H9 (cell line): ENCODE measurements around the gene RHOD. TPM values are rescaled to one million over a fixed set of nuclear protein-coding genes. Genes with fewer than 3 reads are reported as not detected.

Experiments
- DNase-seq: peaks from one replicate; pipeline ENCODE4 v3.0.0-alpha.2; 2017
- H2AFZ ChIP-seq: one replicate; pipeline ENCODE4 v1.6.1; 2013; ENCODE audit warnings: mild to moderate bottlenecking, low read length, control low read depth, moderate library complexity
- H2AK5ac ChIP-seq: 2 replicates; pipeline ENCODE4 v1.6.1; 2013; ENCODE audit warnings: low read length, control low read depth, mixed read lengths; ENCODE audit not compliant: insufficient read length
- H2BK120ac ChIP-seq: one replicate; pipeline ENCODE4 v1.6.1; 2013; ENCODE audit warnings: low read depth, mild to moderate bottlenecking, low read length, control low read depth, inconsistent platforms; ENCODE audit not compliant: poor library complexity, severe bottlenecking
- H2BK12ac ChIP-seq: 2 replicates; pipeline ENCODE4 v1.6.1; 2013; ENCODE audit warnings: low read length, control low read depth, mixed read lengths, low read depth; ENCODE audit not compliant: insufficient read length
- H2BK15ac ChIP-seq: 2 replicates; pipeline ENCODE4 v1.6.1; 2013; ENCODE audit warnings: low read depth, low read length, control low read depth
- H2BK20ac ChIP-seq: one replicate; pipeline ENCODE4 v1.6.1; 2013; ENCODE audit warnings: low read depth, mild to moderate bottlenecking, low read length, control low read depth, inconsistent platforms; ENCODE audit not compliant: poor library complexity, severe bottlenecking
- H2BK5ac ChIP-seq: 2 replicates; pipeline ENCODE4 v1.6.1; 2013; ENCODE audit warnings: low read length, control low read depth, mixed read lengths; ENCODE audit not compliant: insufficient read length
- H3K14ac ChIP-seq: 2 replicates; pipeline ENCODE4 v1.6.1; 2013; ENCODE audit warnings: low read length, control low read depth; ENCODE audit not compliant: insufficient read depth
- H3K18ac ChIP-seq: 2 replicates; pipeline ENCODE4 v1.6.1; 2013; ENCODE audit warnings: low read depth, mild to moderate bottlenecking, mixed read lengths, low read length, control low read depth; ENCODE audit not compliant: insufficient read length
- H3K23ac ChIP-seq: 2 replicates; pipeline ENCODE4 v1.6.1; 2013; ENCODE audit warnings: low read length, control low read depth, mixed read lengths, low read depth; ENCODE audit not compliant: insufficient read length
- H3K23me2 ChIP-seq: 2 replicates; pipeline ENCODE4 v1.6.1; 2013; ENCODE audit warnings: low read depth, mild to moderate bottlenecking, mixed read lengths, low read length, control low read depth; ENCODE audit not compliant: insufficient read length, poor library complexity, severe bottlenecking
- H3K27ac ChIP-seq: 2 replicates; pipeline ENCODE4 v1.5.1; 2013; ENCODE audit warnings: low read length, control low read depth, mixed read lengths, low read depth; ENCODE audit not compliant: insufficient read length
- H3K27me3 ChIP-seq: 2 replicates; pipeline ENCODE4 v1.6.1; 2013; ENCODE audit warnings: low read length, control low read depth, inconsistent platforms; ENCODE audit not compliant: insufficient read depth
- H3K4ac ChIP-seq: 2 replicates; pipeline ENCODE4 v1.6.1; 2013; ENCODE audit warnings: low read depth, mild to moderate bottlenecking, control low read depth, inconsistent platforms, low read length, moderate library complexity
- H3K4me1 ChIP-seq: 2 replicates; pipeline ENCODE4 v1.6.1; 2013; ENCODE audit warnings: low read length, control low read depth, inconsistent platforms; ENCODE audit not compliant: insufficient read depth
- H3K4me2 ChIP-seq: 2 replicates; pipeline ENCODE4 v1.6.1; 2013; ENCODE audit warnings: low read length, control low read depth, mixed read lengths; ENCODE audit not compliant: insufficient read length, insufficient read depth
- H3K56ac ChIP-seq: 2 replicates; pipeline ENCODE4 v1.6.1; 2013; ENCODE audit warnings: low read depth, mild to moderate bottlenecking, mixed read lengths, low read length, control low read depth; ENCODE audit not compliant: insufficient read length
- H3K79me1 ChIP-seq: 2 replicates; pipeline ENCODE4 v1.6.1; 2013; ENCODE audit warnings: low read depth, mild to moderate bottlenecking, moderate library complexity, low read length, control low read depth, inconsistent platforms; ENCODE audit not compliant: insufficient read depth, poor library complexity, severe bottlenecking
- H3K79me2 ChIP-seq: 2 replicates; pipeline ENCODE4 v1.6.1; 2013; ENCODE audit warnings: low read length, control low read depth, inconsistent platforms; ENCODE audit not compliant: insufficient read depth
- H3K9ac ChIP-seq: 2 replicates; pipeline ENCODE4 v1.6.1; 2013; ENCODE audit warnings: low read length, control low read depth, mixed read lengths; ENCODE audit not compliant: insufficient read length; ENCODE audit errors: extremely low read depth
- H3K9me3 ChIP-seq: one replicate; pipeline ENCODE4 v1.6.1; 2013; ENCODE audit warnings: low read depth, low read length, inconsistent platforms; ENCODE audit not compliant: control insufficient read depth
- H3T11ph ChIP-seq: one replicate; pipeline ENCODE4 v1.6.1; 2013; ENCODE audit warnings: mild to moderate bottlenecking, low read length, control low read depth, inconsistent platforms
- H4K20me1 ChIP-seq: one replicate; pipeline ENCODE4 v1.6.1; 2013; ENCODE audit not compliant: control insufficient read depth, insufficient read length, insufficient read depth
- H4K5ac ChIP-seq: 2 replicates; pipeline ENCODE4 v1.6.1; 2013; ENCODE audit warnings: low read depth, mild to moderate bottlenecking, mixed read lengths, low read length, control low read depth; ENCODE audit not compliant: insufficient read length
- H4K8ac ChIP-seq: replicated peaks from 2 replicates; pipeline ENCODE4 v1.6.1; 2013; ENCODE audit warnings: low read length, control low read depth, mixed read lengths, low read depth; ENCODE audit not compliant: insufficient read length
- H4K91ac ChIP-seq: 2 replicates; pipeline ENCODE4 v1.6.1; 2013; ENCODE audit warnings: low read depth, mild to moderate bottlenecking, moderate library complexity, mixed read lengths, low read length, control low read depth; ENCODE audit not compliant: insufficient read length
- H3K27ac Mint-ChIP-seq, 3 experiments: 2 replicates in 2 of 3; 3 replicates in 1 of 3; pipeline ENCODE4 v1.8.0; 2020 to 2021; ENCODE audit warnings: mixed read lengths in 3 of 3, mild to moderate bottlenecking in 1 of 3, moderate library complexity in 1 of 3
- H3K27me3 Mint-ChIP-seq: 2 replicates; pipeline ENCODE4 v1.8.0; 2021; ENCODE audit warnings: low read depth, mild to moderate bottlenecking, moderate library complexity, mixed read lengths
- H3K36me3 Mint-ChIP-seq, 3 experiments: 2 replicates in 2 of 3; 3 replicates in 1 of 3; pipeline ENCODE4 v1.8.0; 2020 to 2021; ENCODE audit warnings: low read depth in 3 of 3, mixed read lengths in 3 of 3; ENCODE audit not compliant: insufficient read depth in 1 of 3
- H3K4me1 Mint-ChIP-seq, 2 experiments: 2 replicates each; pipeline ENCODE4 v1.8.0; 2020; ENCODE audit warnings: mixed read lengths in 2 of 2
- H3K4me3 Mint-ChIP-seq, 2 experiments: 2 replicates in 1 of 2; 3 replicates in 1 of 2; pipeline ENCODE4 v1.8.0; 2020 to 2021; ENCODE audit warnings: mild to moderate bottlenecking in 2 of 2, mixed read lengths in 2 of 2, moderate library complexity in 1 of 2
- H3K9me3 Mint-ChIP-seq, 2 experiments: 2 replicates in 1 of 2; 3 replicates in 1 of 2; pipeline ENCODE4 v1.8.0; 2020; ENCODE audit warnings: mild to moderate bottlenecking in 2 of 2, mixed read lengths in 2 of 2, moderate library complexity in 1 of 2
- WGBS: extraction: QIAGEN DNeasy Blood & Tissue Kit; methylation state at CpG from one replicate; pipeline ENCODE4 v1.1.7; 2013; ENCODE audit warnings: missing lambda C conversion rate, low lambda C conversion rate, mixed read lengths; ENCODE audit not compliant: insufficient read length; ENCODE audit errors: extremely low coverage; 5-methylcytosine and 5-hydroxymethylcytosine counted together
- total RNA-seq: library from RNA; stranded (reverse); gene quantifications from 2 replicates; pipeline ENCODE4 v1.2.1, GENCODE V29; 2021
- TF ChIP-seq, protein P1 (sequence below): fragments of 200-600 bp; sonication (generic); conservative IDR thresholded peaks from 3 replicates; pipeline ENCODE4 v1.8.0; 2021; ENCODE audit warnings: antibody characterized with exemption, mild to moderate bottlenecking

The RHOD gene
- total RNA-seq, 1 experiment from 2014 or later: 14.8 TPM

DNA sequence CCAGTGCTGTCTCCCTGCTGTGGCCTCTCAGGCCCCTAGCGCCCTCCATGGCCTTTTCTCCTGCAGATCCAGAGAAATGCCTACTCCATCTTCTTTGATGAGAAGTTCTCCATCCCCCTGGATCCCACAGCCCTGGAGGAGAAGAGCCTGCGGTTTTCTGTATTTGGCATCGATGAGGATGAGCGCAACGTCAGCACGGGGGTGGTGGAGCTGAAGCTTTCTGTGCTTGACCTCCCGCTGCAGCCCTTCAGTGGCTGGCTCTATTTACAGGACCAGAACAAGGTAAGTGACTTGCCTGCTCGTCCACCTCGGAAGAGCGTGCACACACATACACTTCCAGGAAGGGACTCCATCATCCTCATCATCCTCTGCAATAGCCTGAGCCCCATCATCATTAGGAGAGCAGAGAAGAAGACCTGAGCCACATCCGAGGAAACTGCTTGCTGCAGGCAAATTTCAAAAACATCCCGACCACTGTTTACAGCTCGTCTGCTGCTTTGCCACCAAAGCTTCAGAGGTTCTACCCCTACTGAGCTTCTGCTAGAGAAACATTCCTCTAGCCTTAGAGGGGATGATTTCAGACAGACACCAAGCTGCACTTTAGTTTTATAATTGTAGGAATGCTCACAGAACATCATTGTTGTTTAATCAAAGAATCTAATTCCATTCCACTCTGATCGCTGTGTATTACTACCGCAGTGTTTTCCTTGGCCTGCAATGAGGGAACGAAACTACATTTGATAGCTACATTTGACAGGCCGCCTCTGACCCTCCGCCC is 12.9 kb upstream of the RHOD start:
- no peaks in the 10 kb centered on the region for H4K20me1 ChIP-seq
- H3K4me3 Mint-ChIP-seq: no peak overlapping the region
- no peak for DNase-seq

More for the DNA sequence above, 12.9 kb upstream of the RHOD start:
- Histone ChIP-seq H4K91ac (no peak overlapping the region), H3K4me1 (no peaks in the 10 kb centered on the region), H4K8ac (no peak overlapping the region), H3K9me3 (no peaks in the 10 kb centered on the region), H4K5ac (no peak overlapping the region), H3K23ac (no peak overlapping the region), H2BK15ac (no peak overlapping the region), H3K23me2 (peaks cover 3% of the 10 kb centered on the region), H3K56ac (no peak overlapping the region), H3K4me2 (no peak overlapping the region), H3K9ac (no peak overlapping the region), H3K79me1 (no peaks in the 10 kb centered on the region), H3K27me3 (no peaks in the 10 kb centered on the region), H2AFZ (no peak overlapping the region), H3T11ph (no peak overlapping the region), H2AK5ac (no peak overlapping the region), H2BK20ac (no peak overlapping the region), H2BK120ac (no peak overlapping the region), H3K18ac (no peak overlapping the region), H2BK12ac (no peak overlapping the region), H3K4ac (no peak overlapping the region), H3K14ac (no peak overlapping the region), H3K79me2 (no peaks in the 10 kb centered on the region), H2BK5ac (no peak overlapping the region), H3K27ac (no peak overlapping the region)
- no CpG with 5 or more reads among the region's 18 CpGs for WGBS
- Mint-ChIP-seq H3K36me3 (no peaks in the 10 kb centered on the region), H3K27ac (no peak overlapping the region; a peak in 1 of 7 replicates), H3K4me1 (peaks cover 0 to 9% of the 10 kb centered on the region in 2 experiments; a peak in 1 of 4 replicates), H3K27me3 (no peaks in the 10 kb centered on the region; the same call in 1 of the 2 replicates), H3K9me3 (no peaks in the 10 kb centered on the region)
- TF ChIP-seq, protein P1, sequence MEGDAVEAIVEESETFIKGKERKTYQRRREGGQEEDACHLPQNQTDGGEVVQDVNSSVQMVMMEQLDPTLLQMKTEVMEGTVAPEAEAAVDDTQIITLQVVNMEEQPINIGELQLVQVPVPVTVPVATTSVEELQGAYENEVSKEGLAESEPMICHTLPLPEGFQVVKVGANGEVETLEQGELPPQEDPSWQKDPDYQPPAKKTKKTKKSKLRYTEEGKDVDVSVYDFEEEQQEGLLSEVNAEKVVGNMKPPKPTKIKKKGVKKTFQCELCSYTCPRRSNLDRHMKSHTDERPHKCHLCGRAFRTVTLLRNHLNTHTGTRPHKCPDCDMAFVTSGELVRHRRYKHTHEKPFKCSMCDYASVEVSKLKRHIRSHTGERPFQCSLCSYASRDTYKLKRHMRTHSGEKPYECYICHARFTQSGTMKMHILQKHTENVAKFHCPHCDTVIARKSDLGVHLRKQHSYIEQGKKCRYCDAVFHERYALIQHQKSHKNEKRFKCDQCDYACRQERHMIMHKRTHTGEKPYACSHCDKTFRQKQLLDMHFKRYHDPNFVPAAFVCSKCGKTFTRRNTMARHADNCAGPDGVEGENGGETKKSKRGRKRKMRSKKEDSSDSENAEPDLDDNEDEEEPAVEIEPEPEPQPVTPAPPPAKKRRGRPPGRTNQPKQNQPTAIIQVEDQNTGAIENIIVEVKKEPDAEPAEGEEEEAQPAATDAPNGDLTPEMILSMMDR: no peak
